AG08395 (cell line): ENCODE measurements around the gene SNAPC1.

Source experiments
- DNase-seq: peaks from one replicate; pipeline ENCODE4 v3.0.0; 2012; ENCODE audit warnings: mixed read lengths, low spot score

SNAPC1 gene

DNA sequence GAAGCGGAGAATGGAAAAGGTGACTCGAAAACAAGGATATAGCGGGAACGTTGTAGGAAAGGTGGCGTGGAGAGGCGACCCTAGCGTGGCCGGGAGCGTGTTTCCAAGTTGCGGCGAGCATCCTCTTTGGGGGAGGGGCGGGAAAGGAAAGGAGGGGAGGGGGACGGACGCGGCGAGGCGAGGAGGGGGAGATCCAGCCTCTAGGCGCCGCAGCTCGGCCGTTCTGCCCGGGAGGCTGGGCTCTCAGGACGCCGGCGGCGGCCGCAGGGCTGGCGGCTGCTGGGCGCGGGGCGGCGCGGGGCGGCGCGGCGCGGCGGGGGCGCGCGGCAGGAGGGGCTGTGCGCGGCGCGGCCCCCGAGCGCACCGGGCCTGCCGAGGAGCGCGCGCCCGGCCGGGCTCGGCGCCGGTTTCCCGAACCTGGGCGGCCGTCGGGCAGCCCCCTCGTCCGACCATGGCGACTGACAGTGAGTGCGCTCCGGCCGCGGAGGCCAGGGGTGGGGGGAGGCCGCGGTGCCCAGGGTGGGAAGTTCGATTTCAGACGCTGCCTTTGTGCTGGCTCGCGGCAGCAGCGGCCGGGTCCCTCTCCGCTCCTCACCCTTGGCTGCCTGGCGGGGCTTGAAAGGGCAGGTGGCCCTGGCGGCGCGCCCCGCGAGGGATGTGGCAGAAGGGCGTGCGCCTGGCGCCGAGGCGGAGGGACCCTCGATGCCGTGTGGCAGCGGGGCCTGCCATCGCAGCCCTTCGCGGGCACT is 50.3 kb downstream of the SNAPC1 start, which contains the start of gene SYT16:
TSS of gene SYT16 (plus strand) at position 357 of the 749 bp plus-strand sequence.
- no peak for DNase-seq

DNA sequence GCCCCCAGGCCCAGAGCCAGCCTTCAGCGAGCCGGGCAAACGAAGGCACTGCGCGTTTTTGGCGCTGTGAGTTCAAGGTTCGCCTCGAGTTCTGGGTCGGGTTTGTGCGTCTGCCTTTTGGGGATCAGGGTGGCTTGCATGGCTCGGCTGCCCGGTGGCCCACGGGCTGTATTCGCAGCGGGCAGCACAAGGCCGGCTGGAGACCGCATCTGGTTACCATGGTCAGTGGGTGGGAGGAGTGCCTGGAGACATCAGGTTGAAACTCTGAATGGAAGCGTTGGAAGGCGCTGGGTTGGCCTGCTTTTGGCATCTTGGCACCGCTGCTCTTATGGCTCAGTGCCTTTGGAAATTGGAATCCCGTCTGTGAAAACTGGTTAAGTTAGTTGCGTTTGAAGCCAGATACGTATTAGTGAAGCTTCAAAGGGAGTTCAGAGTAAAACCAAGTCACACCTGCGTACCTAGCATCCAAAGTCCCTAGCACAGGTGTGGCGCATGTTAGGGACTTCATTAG is 50.9 kb downstream of the SNAPC1 start:
- no peak for DNase-seq

DNA sequence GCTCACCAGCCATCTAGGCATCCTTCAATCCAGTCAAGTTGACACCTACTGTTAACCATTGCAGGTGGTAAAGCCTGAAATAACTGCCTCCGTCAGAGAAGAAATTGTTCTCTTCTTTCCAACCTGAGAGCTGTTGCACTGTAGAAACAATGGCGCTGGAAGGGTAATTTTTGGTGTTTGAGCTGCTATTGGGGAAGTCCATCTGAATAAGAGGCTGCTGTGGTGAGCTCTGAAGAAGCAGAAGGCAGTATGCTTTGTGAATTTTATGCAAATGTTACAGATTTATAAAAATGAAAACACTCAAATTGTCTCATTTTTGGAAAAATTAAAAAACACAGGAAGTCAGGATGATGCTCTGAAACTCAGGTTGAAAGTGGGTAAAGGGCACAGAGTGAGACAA is 60.2 kb downstream of the SNAPC1 start:
- no peak for DNase-seq

DNA sequence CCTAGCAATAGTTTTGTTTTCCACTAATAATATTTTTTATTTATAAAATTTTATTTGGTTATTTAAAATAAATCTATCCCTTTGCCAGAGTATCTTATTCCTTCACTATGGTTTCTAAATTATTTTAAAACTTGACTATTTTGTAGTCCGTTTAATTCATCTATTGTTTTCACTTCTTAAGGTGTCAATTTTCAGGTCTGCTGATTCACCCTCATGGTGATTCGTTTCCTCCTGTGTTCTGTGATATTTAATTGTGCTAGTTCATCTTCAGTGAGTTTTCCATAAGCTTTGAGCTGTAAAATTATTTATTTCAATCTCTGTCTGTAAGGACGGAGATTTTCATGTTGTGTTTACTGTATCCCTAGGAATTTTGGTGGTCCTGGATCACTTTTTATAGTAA is 70.6 kb downstream of the SNAPC1 start:
- no peak for DNase-seq

DNA sequence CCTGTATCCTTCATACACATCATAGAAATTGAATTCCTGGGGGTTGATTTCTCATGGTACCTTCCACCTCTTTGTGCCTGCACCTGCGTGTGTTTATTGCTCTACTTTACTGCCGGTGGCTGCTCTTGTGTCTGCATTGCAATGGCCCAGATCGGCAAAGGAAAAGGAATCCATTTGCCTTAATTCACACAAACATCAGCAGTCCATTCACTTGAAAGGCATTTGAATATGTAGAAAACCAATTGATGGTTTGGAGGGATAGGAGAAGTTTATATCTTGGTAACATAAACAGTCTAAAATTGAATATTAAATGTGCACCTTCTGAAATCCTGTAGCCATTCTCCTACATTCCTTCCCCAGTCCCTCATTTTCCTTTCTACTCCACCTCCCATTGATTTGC is 74.0 kb downstream of the SNAPC1 start:
- no peak for DNase-seq

DNA sequence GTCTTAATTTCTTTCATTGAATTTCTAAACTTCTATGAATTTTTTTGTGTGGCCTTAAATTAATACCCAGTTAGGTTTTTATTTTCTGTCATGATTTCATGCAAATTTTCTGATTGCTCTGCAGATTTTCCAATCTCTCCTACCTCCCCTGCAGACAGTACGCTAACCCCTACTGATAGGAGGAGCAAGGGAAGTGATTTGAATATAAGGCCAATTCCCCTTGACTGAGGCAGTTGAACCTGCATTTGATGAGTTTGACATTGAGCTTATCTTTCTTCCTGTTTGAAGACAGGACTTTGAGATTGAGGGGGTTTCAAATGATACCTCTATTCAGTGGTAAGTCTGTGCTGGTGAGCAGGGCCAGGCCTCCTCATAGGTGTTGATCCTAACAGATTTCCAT is 74.6 kb downstream of the SNAPC1 start:
- no peak for DNase-seq

DNA sequence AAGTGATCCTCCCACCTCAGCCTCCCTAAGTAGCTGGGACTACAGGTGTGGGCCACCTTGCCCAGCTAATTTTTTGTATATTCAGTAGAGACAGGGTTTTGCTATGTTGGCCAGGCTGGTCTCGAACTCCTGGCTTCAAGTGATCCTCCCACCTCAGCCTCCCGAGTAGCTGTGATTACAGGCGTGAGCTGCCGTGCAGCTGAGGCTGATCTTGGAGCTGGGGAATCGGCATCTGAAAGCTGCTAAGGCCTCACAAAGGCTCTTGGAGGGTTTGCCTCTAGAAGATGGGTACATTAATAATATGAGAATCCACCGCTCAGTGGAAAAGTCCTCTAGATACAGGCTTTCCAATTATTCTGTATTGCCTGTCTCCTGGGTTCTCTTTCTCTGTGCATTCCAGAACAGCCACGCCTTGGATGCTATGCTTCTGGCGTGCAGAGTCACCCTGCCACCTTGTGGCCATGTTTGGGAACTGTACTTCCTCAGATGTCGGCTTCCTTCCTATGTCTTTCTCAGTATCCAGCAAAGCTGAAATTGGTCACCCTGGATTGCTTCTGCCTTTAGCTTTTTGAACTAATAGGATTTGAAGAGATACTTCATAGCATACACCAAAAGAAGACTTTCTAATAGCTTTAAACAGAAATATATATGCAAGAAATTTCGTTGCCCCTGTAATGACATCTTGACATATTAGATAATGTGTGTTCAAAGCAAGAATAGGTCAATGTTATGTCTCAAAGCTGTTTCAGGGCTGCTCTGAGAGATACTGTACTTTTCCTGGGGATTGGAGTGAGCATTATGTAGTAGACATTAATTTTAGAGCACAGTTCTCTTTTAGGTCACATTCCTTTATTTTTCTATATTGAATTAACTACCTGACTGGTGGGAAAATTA is 75.4 kb downstream of the SNAPC1 start:
- peak; percentile 76 for DNase-seq

DNA sequence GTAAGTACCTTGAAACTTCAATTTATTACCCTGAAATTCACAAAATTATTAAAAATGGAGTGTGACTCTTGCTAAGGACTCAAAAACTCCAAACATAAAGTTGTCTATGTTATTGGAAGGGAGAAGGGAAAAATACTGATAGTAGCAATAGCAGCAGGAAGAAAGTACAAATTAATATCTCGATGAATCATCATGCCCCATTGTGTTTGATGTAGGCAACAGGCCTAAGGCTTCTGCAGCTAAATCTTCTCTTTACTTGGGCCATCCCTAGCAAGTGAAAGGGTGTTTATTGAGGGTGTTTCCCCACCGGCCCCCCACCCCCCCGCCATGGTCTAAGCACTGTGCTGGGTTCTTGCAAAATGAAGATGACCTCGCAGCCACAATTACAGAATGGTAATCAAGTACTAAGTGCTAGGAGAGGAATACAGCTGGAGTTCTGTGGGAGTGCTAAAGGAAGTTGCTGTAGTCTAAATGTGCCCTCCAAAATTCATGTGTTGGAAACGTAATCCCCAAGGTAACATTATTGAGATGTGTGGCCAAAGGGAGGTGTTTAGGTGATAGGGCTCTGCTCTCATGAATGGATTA is 76.5 kb downstream of the SNAPC1 start:
- DNase-seq: no peak

DNA sequence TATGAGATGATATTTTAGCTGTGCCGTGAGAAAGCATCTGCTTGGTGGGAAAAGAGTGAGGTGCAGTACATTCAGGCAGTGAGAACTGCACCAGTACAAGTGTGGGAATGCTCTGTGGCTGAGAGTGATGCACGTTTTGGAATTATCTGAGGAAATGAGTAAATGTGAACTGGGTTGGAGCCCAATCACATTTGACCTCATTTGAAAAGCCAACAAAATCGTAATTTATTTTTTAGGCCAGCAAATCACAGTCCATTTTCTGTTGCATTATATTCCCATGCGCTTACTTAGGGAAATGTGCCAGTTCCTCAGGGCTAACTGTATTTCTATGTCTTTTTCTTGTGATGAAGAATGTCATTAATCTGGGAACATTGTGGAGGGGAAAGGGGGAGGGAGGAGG is 77.3 kb downstream of the SNAPC1 start:
- no peak for DNase-seq

DNA sequence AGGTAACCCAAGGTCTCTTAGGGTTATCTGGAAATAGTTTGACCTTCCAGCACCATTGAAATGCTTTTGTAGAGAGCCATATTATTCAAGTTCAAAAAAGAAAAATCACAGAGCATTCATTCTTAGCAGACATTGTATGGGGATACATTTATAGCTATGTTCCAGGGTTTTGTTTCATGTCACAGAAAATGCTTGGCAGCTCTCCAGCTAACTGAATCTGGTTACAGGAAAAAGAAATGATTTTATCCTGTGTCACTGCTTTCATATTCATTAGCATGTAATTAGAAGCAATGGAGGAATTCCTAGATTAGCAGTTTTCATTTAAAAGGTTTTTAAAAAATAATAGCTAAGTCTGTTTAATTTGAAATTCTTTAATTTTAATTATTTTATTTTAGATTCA is 78.9 kb downstream of the SNAPC1 start:
- DNase-seq: no peak
